ENCODE results near the gene SLC6A3.
A peak's percentile ranks its signal among the peaks of the same experiment; 100 is the strongest.

SLC6A3 gene

GRCh38 chr5:1445313-1445688, at the start of gene SLC6A3:
Gene SLC6A3, minus strand, starts transcription at chr5:1445440. Its CDS starts 2,243 bp downstream, at chr5:1443197.
- no peak for DNase-seq (ENCODE audit: low read depth)
- TF ChIP-seq MAX (IDR thresholded peaks at IDR 0.05; ENCODE audit: low read depth, low read length) = no peak
- TF ChIP-seq CTCF (IDR thresholded peaks at IDR 0.05; ENCODE audit: low read depth, low read length) = no peak
- TF ChIP-seq POLR2A (IDR thresholded peaks at IDR 0.05; ENCODE audit: extremely low read depth, insufficient read length) = no peak
- no peak for TF ChIP-seq MYC (IDR thresholded peaks at IDR 0.05; ENCODE audit: low read depth, low read length)
- H3K4me3 ChIP-seq (ENCODE audit: low read depth, low read length) = no peak within 1 kb of the TSS

- DNase-seq (ENCODE audit: low read depth) = no peak
- H3K4me3 ChIP-seq (ENCODE audit: low read depth, low read length) = peak overlapping the region; percentile 70
- TF ChIP-seq MYC (IDR thresholded peaks at IDR 0.05; ENCODE audit: low read depth, low read length) (no peak), POLR2A (IDR thresholded peaks at IDR 0.05; ENCODE audit: extremely low read depth, insufficient read length) (no peak), CTCF (IDR thresholded peaks at IDR 0.05; ENCODE audit: low read depth, low read length) (no peak), MAX (IDR thresholded peaks at IDR 0.05; ENCODE audit: low read depth, low read length) (no peak)
Measured at GRCh38 chr5:1493941-1494340, 48.7 kb upstream of the SLC6A3 start.

GRCh38 chr5:1493413-1493812, 48.2 kb upstream of the SLC6A3 start:
- no peak for DNase-seq (ENCODE audit: low read depth)
- peak overlapping the region; percentile 70 for H3K4me3 ChIP-seq (ENCODE audit: low read depth, low read length)
- no peak for TF ChIP-seq MYC (IDR thresholded peaks at IDR 0.05; ENCODE audit: low read depth, low read length)
- TF ChIP-seq POLR2A (IDR thresholded peaks at IDR 0.05; ENCODE audit: extremely low read depth, insufficient read length) = no peak
- TF ChIP-seq CTCF (IDR thresholded peaks at IDR 0.05; ENCODE audit: low read depth, low read length) = no peak
- TF ChIP-seq MAX (IDR thresholded peaks at IDR 0.05; ENCODE audit: low read depth, low read length) = no peak

- DNase-seq (ENCODE audit: low read depth) = peak; percentile 64
- H3K4me3 ChIP-seq (ENCODE audit: low read depth, low read length) = peak overlapping the region; percentile 9
- TF ChIP-seq MAX (IDR thresholded peaks at IDR 0.05; ENCODE audit: low read depth, low read length) (no peak), MYC (IDR thresholded peaks at IDR 0.05; ENCODE audit: low read depth, low read length) (no peak), CTCF (IDR thresholded peaks at IDR 0.05; ENCODE audit: low read depth, low read length) (no peak), POLR2A (IDR thresholded peaks at IDR 0.05; ENCODE audit: extremely low read depth, insufficient read length) (no peak)
Measured at GRCh38 chr5:1492757-1493156, 47.5 kb upstream of the SLC6A3 start.

- no peak overlapping the region for H3K4me3 ChIP-seq (ENCODE audit: low read depth, low read length)
- DNase-seq (ENCODE audit: low read depth) = peak; percentile 78
- TF ChIP-seq POLR2A (IDR thresholded peaks at IDR 0.05; ENCODE audit: extremely low read depth, insufficient read length) (peak; percentile 14), CTCF (IDR thresholded peaks at IDR 0.05; ENCODE audit: low read depth, low read length) (no peak), MAX (IDR thresholded peaks at IDR 0.05; ENCODE audit: low read depth, low read length) (peak; percentile 57), MYC (IDR thresholded peaks at IDR 0.05; ENCODE audit: low read depth, low read length) (peak; percentile 44)
Measured at GRCh38 chr5:1490376-1490775, 45.1 kb upstream of the SLC6A3 start.

- DNase-seq (ENCODE audit: low read depth) = no peak
- no peak overlapping the region for H3K4me3 ChIP-seq (ENCODE audit: low read depth, low read length)
- TF ChIP-seq CTCF (IDR thresholded peaks at IDR 0.05; ENCODE audit: low read depth, low read length) (no peak), POLR2A (IDR thresholded peaks at IDR 0.05; ENCODE audit: extremely low read depth, insufficient read length) (no peak), MYC (IDR thresholded peaks at IDR 0.05; ENCODE audit: low read depth, low read length) (no peak), MAX (IDR thresholded peaks at IDR 0.05; ENCODE audit: low read depth, low read length) (no peak)
Measured at GRCh38 chr5:1489754-1490153, 44.5 kb upstream of the SLC6A3 start.
